ENCODE results near the gene SYDE2. TPM values are rescaled to one million over a fixed set of nuclear protein-coding genes. Genes with fewer than 3 reads are reported as not detected.

The SYDE2 gene
- total RNA-seq, 1 experiment from 2014 or later, result not detected

DNA sequence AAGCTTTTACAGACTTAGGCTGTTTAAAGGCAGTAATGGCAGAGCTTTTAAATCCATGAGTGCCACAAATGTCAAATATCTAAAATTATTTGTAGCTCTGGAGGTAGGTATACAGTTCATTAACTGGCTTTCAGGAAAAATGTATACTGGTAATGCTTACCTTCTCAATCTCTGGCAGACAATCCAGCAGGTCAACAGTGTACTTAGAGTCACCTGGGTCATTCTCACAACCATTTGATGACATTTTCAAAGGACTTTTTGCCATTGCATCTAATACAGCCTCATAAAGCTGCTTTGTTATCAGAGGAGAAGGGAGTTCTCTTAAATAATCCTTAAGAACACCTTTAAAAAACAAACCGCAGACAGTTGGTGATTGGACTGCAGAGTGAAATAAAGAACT is 31.9 kb downstream of the SYDE2 start:
- no peak overlapping the region for H3K27ac ChIP-seq (ENCODE audit: low read length)
- H3K9me2 ChIP-seq (replicated peaks; ENCODE audit: insufficient read depth, low read length), result no peaks in the 10 kb centered on the region
- no peak overlapping the region for H3K4me3 ChIP-seq (ENCODE audit: low read length)
- H3K36me3 ChIP-seq (ENCODE audit: insufficient read depth, low read length), result no peaks in the 10 kb centered on the region
- H3K27me3 ChIP-seq (ENCODE audit: low read length), result no peaks in the 10 kb centered on the region
- no peak for DNase-seq
- H3K9me3 ChIP-seq (ENCODE audit: low read length), result no peaks in the 10 kb centered on the region
- no peak overlapping the region for H3K9ac ChIP-seq (ENCODE audit: low read length)
- no peaks in the 10 kb centered on the region for H3K4me1 ChIP-seq (ENCODE audit: low read length)
- H4K20me1 ChIP-seq (ENCODE audit: insufficient read depth, low read depth, low read length), result no peaks in the 10 kb centered on the region
- no peaks in the 10 kb centered on the region for H3K79me2 ChIP-seq (ENCODE audit: low read length)
- no peak overlapping the region for H3K4me2 ChIP-seq (ENCODE audit: low read depth, low read length, poor library complexity, severe bottlenecking)
- H2AFZ ChIP-seq (ENCODE audit: low read length), result no peak overlapping the region

DNA sequence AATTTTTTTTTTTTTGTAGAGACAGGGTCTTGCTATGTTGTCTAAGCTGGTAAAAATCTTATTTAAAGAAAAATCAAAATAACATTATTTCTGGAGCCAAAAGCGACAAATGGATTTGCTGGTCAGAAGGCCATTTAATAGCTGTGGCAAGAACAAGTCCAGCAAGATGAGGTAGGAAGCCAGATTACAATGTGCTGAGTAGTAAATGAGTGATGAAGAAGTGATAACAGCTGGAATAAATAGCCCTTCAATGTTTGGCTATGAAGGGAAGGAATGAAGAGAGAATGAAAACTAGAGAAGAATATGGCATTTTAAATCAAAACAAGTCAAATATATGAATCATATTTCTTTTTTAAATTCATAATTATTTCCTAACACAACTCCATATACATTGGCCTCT is 34.5 kb downstream of the SYDE2 start:
- Histone ChIP-seq H3K4me3 (ENCODE audit: low read length) (no peak overlapping the region), H3K27ac (ENCODE audit: low read length) (no peak overlapping the region), H3K4me2 (ENCODE audit: low read depth, low read length, poor library complexity, severe bottlenecking) (no peak overlapping the region)

DNA sequence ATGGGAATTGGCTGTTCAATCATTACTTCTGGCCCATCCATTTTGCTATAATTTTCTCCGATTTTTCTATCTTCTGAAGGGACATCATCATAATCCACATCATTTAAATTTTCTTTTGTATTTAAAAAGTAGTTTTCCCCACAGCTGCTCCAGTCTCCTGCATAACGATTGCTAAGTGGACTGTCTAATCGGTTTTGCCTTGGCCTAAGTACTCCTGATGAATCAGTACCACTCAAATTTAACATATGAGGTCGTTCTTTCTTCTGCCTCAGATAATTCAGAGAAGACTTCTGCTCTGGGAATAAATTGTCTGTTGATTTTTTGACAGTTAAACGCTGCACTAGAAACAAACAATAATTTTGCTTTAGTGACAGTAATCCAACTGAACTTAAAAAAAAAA is 41.9 kb downstream of the SYDE2 start:
- Histone ChIP-seq H3K9ac (ENCODE audit: low read length) (no peak overlapping the region), H3K79me2 (ENCODE audit: low read length) (no peaks in the 10 kb centered on the region), H2AFZ (ENCODE audit: low read length) (no peak overlapping the region), H3K4me2 (ENCODE audit: low read depth, low read length, poor library complexity, severe bottlenecking) (no peak overlapping the region), H3K27me3 (ENCODE audit: low read length) (no peaks in the 10 kb centered on the region), H4K20me1 (ENCODE audit: insufficient read depth, low read depth, low read length) (no peaks in the 10 kb centered on the region), H3K4me1 (ENCODE audit: low read length) (peaks cover 3% of the 10 kb centered on the region; the same call in 1 of the 2 replicates), H3K4me3 (ENCODE audit: low read length) (no peak overlapping the region), H3K36me3 (ENCODE audit: insufficient read depth, low read length) (no peaks in the 10 kb centered on the region), H3K9me2 (replicated peaks; ENCODE audit: insufficient read depth, low read length) (no peaks in the 10 kb centered on the region), H3K27ac (ENCODE audit: low read length) (no peak overlapping the region), H3K9me3 (ENCODE audit: low read length) (no peaks in the 10 kb centered on the region)
- DNase-seq, result no peak

More for the DNA sequence above, 34.5 kb downstream of the SYDE2 start:
- no peaks in the 10 kb centered on the region for H3K4me1 ChIP-seq (ENCODE audit: low read length)
- H3K9ac ChIP-seq (ENCODE audit: low read length), result no peak overlapping the region
- H2AFZ ChIP-seq (ENCODE audit: low read length), result no peak overlapping the region
- no peaks in the 10 kb centered on the region for H3K9me2 ChIP-seq (replicated peaks; ENCODE audit: insufficient read depth, low read length)
- H3K27me3 ChIP-seq (ENCODE audit: low read length), result no peaks in the 10 kb centered on the region
- H4K20me1 ChIP-seq (ENCODE audit: insufficient read depth, low read depth, low read length), result no peaks in the 10 kb centered on the region
- no peak for DNase-seq
- no peaks in the 10 kb centered on the region for H3K36me3 ChIP-seq (ENCODE audit: insufficient read depth, low read length)
- no peaks in the 10 kb centered on the region for H3K79me2 ChIP-seq (ENCODE audit: low read length)
- no peaks in the 10 kb centered on the region for H3K9me3 ChIP-seq (ENCODE audit: low read length)

DNA sequence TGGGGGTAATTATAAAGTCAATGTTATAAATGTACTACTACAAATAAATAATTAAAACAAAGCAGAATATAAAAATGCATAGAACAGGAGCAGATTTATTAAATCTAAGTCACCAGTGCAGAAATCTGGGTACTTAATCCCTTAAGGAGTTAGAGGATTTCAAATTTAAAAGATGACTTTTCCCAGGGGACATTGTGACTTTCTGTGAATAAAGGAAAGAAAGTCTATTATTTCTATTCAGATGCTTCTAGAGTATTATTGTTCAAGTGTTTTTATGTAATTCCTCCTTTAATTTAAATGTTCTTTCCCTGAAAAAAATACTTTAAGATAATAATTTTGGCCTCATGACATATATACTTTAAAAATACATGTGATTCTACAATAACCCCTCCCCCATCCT is 43.4 kb downstream of the SYDE2 start:
- H2AFZ ChIP-seq (ENCODE audit: low read length), result no peak overlapping the region
- no peaks in the 10 kb centered on the region for H3K9me3 ChIP-seq (ENCODE audit: low read length)
- H3K4me3 ChIP-seq (ENCODE audit: low read length), result no peak overlapping the region
- H3K9me2 ChIP-seq (replicated peaks; ENCODE audit: insufficient read depth, low read length), result no peaks in the 10 kb centered on the region
- H3K4me2 ChIP-seq (ENCODE audit: low read depth, low read length, poor library complexity, severe bottlenecking), result no peak overlapping the region
- no peaks in the 10 kb centered on the region for H3K79me2 ChIP-seq (ENCODE audit: low read length)
- H3K36me3 ChIP-seq (ENCODE audit: insufficient read depth, low read length), result no peaks in the 10 kb centered on the region
- peaks cover 3% of the 10 kb centered on the region; the same call in 1 of the 2 replicates for H3K4me1 ChIP-seq (ENCODE audit: low read length)
- no peak overlapping the region for H3K27ac ChIP-seq (ENCODE audit: low read length)
- no peak overlapping the region for H3K9ac ChIP-seq (ENCODE audit: low read length)
- H4K20me1 ChIP-seq (ENCODE audit: insufficient read depth, low read depth, low read length), result no peaks in the 10 kb centered on the region
- H3K27me3 ChIP-seq (ENCODE audit: low read length), result no peaks in the 10 kb centered on the region
- no peak for DNase-seq

DNA sequence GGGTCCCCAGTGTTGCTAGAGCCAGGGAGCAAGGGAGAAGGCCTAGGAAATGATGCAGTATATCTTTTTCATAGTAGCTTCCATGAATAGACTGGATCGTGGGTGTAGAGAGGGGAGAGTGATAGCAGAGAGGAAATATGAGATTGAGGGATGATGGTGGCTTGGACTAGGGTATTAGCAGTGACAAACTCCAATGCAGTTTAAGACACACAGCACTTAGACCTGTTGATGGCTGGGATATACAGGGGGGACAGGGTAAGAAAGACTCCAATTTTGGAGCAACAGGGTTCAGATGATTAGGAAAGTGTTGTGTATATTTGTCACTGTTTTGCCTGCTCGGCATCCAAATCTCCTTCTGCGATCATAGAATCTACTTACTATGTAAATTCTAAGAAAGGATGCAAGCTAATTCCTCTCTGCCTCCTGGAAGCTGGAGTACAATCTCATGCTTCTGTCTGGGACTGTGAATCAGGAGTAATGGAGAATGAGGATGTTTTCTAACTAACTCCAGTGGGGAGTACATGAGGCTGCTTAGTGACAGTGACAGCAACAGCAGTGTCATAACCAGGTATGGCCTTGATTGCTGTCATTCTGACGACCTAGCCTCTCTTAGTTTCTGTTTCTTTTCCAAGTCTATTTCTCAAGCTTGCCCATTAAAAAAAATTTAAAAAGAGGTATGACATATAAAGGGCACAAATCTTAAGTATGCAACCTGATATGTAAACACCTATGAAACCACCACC is 47.5 kb downstream of the SYDE2 start:
- H3K9me2 ChIP-seq (replicated peaks; ENCODE audit: insufficient read depth, low read length), result no peaks in the 10 kb centered on the region
- H3K4me3 ChIP-seq (ENCODE audit: low read length), result no peak overlapping the region
- no peaks in the 10 kb centered on the region for H3K9me3 ChIP-seq (ENCODE audit: low read length)
- H2AFZ ChIP-seq (ENCODE audit: low read length), result no peak overlapping the region
- H3K27ac ChIP-seq (ENCODE audit: low read length), result no peak overlapping the region
- no peak overlapping the region for H3K4me2 ChIP-seq (ENCODE audit: low read depth, low read length, poor library complexity, severe bottlenecking)
- H3K4me1 ChIP-seq (ENCODE audit: low read length), result peaks cover 3% of the 10 kb centered on the region; the same call in 1 of the 2 replicates
- no peak overlapping the region for H3K9ac ChIP-seq (ENCODE audit: low read length)
- no peaks in the 10 kb centered on the region for H3K27me3 ChIP-seq (ENCODE audit: low read length)
- H3K36me3 ChIP-seq (ENCODE audit: insufficient read depth, low read length), result no peaks in the 10 kb centered on the region
- no peaks in the 10 kb centered on the region for H4K20me1 ChIP-seq (ENCODE audit: insufficient read depth, low read depth, low read length)
- no peaks in the 10 kb centered on the region for H3K79me2 ChIP-seq (ENCODE audit: low read length)
- DNase-seq, result no peak

DNA sequence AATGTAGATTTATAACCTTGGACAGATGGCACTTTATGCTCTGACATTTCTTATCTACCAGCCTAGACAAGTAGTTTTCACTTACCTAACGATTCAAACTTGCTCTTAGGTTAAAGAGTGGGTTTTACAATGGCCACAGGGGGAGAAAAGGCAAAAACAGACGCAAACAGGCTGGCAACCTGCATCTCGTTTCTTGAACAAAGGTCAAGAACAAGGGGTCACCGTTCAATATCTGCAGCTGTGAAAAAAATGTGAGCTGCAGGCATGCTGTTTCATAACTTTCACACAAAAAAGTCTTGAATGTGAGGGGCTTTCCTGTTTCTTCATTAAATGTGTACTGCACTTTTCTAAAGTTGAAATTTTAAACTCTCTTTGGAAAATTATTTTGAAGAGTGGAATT is 49.4 kb downstream of the SYDE2 start:
- Histone ChIP-seq H3K27ac (ENCODE audit: low read length) (no peak overlapping the region), H3K9me2 (replicated peaks; ENCODE audit: insufficient read depth, low read length) (no peaks in the 10 kb centered on the region), H3K36me3 (ENCODE audit: insufficient read depth, low read length) (no peaks in the 10 kb centered on the region), H3K79me2 (ENCODE audit: low read length) (no peaks in the 10 kb centered on the region), H3K9me3 (ENCODE audit: low read length) (no peaks in the 10 kb centered on the region), H3K4me3 (ENCODE audit: low read length) (no peak overlapping the region), H3K27me3 (ENCODE audit: low read length) (no peaks in the 10 kb centered on the region), H3K9ac (ENCODE audit: low read length) (no peak overlapping the region), H2AFZ (ENCODE audit: low read length) (no peak overlapping the region), H3K4me2 (ENCODE audit: low read depth, low read length, poor library complexity, severe bottlenecking) (no peak overlapping the region), H3K4me1 (ENCODE audit: low read length) (peaks cover 5% of the 10 kb centered on the region), H4K20me1 (ENCODE audit: insufficient read depth, low read depth, low read length) (no peaks in the 10 kb centered on the region)
- DNase-seq, result no peak

DNA sequence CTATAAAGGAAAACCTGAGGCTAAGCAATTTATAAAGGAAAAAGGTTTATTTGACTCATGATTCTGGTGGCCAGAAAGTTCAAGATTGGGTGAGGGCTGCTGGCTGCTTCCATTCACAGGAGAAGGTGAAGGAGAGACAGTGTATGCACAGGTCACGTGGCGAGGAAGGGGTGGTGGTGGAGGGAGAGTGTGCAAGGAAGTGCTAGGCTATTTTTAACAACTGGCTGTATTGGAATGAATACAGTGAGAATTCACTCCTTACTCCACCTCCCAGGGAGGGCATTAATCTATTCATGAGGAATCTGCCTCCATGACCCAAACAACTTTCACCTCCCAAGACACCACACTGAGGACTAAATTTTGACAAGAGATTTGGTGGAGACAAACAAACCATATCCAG is 51.0 kb downstream of the SYDE2 start:
- Histone ChIP-seq H3K4me1 (ENCODE audit: low read length) (peaks cover 5% of the 10 kb centered on the region), H3K27me3 (ENCODE audit: low read length) (no peaks in the 10 kb centered on the region)
- no peak for DNase-seq

DNA sequence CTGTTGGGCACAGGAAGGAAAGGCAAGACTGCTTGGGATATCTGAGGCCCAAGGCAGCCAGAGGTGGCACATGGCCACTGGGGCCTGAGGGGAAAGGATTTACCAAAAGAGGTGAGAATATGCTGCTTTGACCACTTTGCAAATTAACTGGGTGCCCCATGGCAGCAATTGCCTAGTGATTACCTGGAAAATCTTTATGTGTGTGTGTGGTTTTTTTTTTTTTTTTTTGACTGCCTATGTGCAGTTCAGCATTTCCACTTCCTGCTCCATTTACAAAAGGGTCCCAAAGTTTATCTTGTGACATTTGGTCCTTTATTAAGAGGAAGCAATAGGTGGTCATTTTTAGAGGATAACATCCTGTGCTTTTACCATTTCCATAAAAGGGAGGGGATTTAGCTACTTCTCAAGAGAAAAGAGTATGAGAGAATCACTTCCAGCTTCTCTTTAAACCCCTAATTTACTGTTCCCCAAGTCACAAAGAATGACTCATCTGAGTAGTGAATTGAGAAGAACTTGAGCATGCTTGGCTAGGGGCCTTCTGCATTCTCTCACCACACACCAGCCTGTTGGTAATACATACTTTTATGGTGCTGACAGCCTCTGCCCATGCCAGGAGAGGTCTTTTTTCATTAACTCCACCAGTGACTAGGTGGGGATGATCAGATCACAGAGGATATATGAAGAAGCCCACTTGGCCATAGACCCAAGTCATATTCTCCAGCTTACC is 52.1 kb downstream of the SYDE2 start:
- Histone ChIP-seq H3K4me2 (ENCODE audit: low read depth, low read length, poor library complexity, severe bottlenecking) (no peak overlapping the region), H3K36me3 (ENCODE audit: insufficient read depth, low read length) (no peaks in the 10 kb centered on the region), H3K9me3 (ENCODE audit: low read length) (no peaks in the 10 kb centered on the region), H3K9me2 (replicated peaks; ENCODE audit: insufficient read depth, low read length) (no peaks in the 10 kb centered on the region), H3K9ac (ENCODE audit: low read length) (no peak overlapping the region), H3K27me3 (ENCODE audit: low read length) (no peaks in the 10 kb centered on the region), H3K4me3 (ENCODE audit: low read length) (no peak overlapping the region), H4K20me1 (ENCODE audit: insufficient read depth, low read depth, low read length) (no peaks in the 10 kb centered on the region), H2AFZ (ENCODE audit: low read length) (no peak overlapping the region), H3K27ac (ENCODE audit: low read length) (no peak overlapping the region), H3K4me1 (ENCODE audit: low read length) (peaks cover 5% of the 10 kb centered on the region), H3K79me2 (ENCODE audit: low read length) (no peaks in the 10 kb centered on the region)
- DNase-seq, result no peak

More for the DNA sequence above, 51.0 kb downstream of the SYDE2 start:
- Histone ChIP-seq H3K4me3 (ENCODE audit: low read length) (no peak overlapping the region), H3K27ac (ENCODE audit: low read length) (no peak overlapping the region), H3K4me2 (ENCODE audit: low read depth, low read length, poor library complexity, severe bottlenecking) (no peak overlapping the region), H3K36me3 (ENCODE audit: insufficient read depth, low read length) (no peaks in the 10 kb centered on the region), H2AFZ (ENCODE audit: low read length) (no peak overlapping the region), H4K20me1 (ENCODE audit: insufficient read depth, low read depth, low read length) (no peaks in the 10 kb centered on the region), H3K79me2 (ENCODE audit: low read length) (no peaks in the 10 kb centered on the region), H3K9me2 (replicated peaks; ENCODE audit: insufficient read depth, low read length) (no peaks in the 10 kb centered on the region), H3K9ac (ENCODE audit: low read length) (no peak overlapping the region), H3K9me3 (ENCODE audit: low read length) (no peaks in the 10 kb centered on the region)

Measured in Karpas-422 (cell line).